H1 (cell line): ENCODE results near the gene SMYD3. TPM values are rescaled to one million over a fixed set of nuclear protein-coding genes. Genes with fewer than 3 reads are reported as not detected.

Experiments used
- CTCF ChIA-PET: fragments of 300-600 bp; sonication (Branson Sonifier 250); formaldehyde crosslinking; loops from one replicate; lab custom pipeline; 2021; ENCODE audit not compliant: partially characterized antibody; lab: Charles Lee
- POLR2A ChIA-PET: fragments of 300-600 bp; sonication (Branson Sonifier 250); formaldehyde crosslinking; loops from one replicate; lab custom pipeline; 2021; ENCODE audit warnings: inconsistent platforms; ENCODE audit not compliant: partially characterized antibody; lab: Charles Lee
- DNase-seq, 2 experiments: peaks; one replicate each; pipeline versions ENCODE4 v3.0.0 to v3.0.0-alpha.2; 2010 to 2022; ENCODE audit warnings: low spot score in 2 of 2, low read depth in 1 of 2, mixed read lengths in 1 of 2
- FAIRE-seq: peaks from 2 replicates; lab custom pipeline; 2011; peaks lifted over from hg19 to GRCh38; lab: Jason Lieb, UNC
- H2AFZ ChIP-seq: 2 replicates; pipeline ENCODE4 v1.8.1; 2012; ENCODE audit warnings: low read length, inconsistent platforms
- H2AK5ac ChIP-seq: 2 replicates; pipeline ENCODE4 v1.6.1; 2013; ENCODE audit warnings: low read depth, low read length
- H2BK120ac ChIP-seq: replicated peaks from 2 replicates; pipeline ENCODE3; 2013; ENCODE audit warnings: low read depth, low read length, inconsistent platforms
- H2BK12ac ChIP-seq: 2 replicates; pipeline ENCODE4 v1.6.1; 2013; ENCODE audit warnings: low read depth, low read length
- H2BK15ac ChIP-seq: 2 replicates; pipeline ENCODE4 v1.6.1; 2013; ENCODE audit warnings: low read length
- H2BK20ac ChIP-seq: 2 replicates; pipeline ENCODE4 v1.6.1; 2013; ENCODE audit warnings: low read length
- H2BK5ac ChIP-seq: 2 replicates; pipeline ENCODE4 v1.6.1; 2013; ENCODE audit warnings: low read depth, low read length
- H3K14ac ChIP-seq: 2 replicates; pipeline ENCODE4 v1.6.1; 2013; ENCODE audit warnings: inconsistent platforms; ENCODE audit not compliant: insufficient read length
- H3K18ac ChIP-seq: 2 replicates; pipeline ENCODE4 v1.6.1; 2013; ENCODE audit warnings: low read length; ENCODE audit errors: extremely low read depth
- H3K23ac ChIP-seq: 2 replicates; pipeline ENCODE4 v1.6.1; 2013; ENCODE audit warnings: inconsistent platforms; ENCODE audit not compliant: insufficient read length
- H3K23me2 ChIP-seq: 2 replicates; pipeline ENCODE4 v1.6.1; 2013; ENCODE audit warnings: low read depth, low read length
- H3K27ac ChIP-seq: 2 replicates; pipeline ENCODE4 v1.6.1; 2011; ENCODE audit warnings: low read depth, low read length, inconsistent platforms
- H3K27me3 ChIP-seq, 4 experiments: replicated peaks in 1 of 4; 1 replicate in 1 of 4; 2 replicates in 3 of 4; pipeline versions ENCODE4 v1.6.1 to v1.8.1; 2011 to 2013; ENCODE audit warnings: low read length in 3 of 4, mild to moderate bottlenecking in 3 of 4, inconsistent platforms in 2 of 4, mixed read lengths in 2 of 4, moderate library complexity in 1 of 4; ENCODE audit not compliant: control insufficient read depth in 3 of 4, insufficient read depth in 3 of 4; ENCODE audit errors: extremely low read depth in 1 of 4
- H3K36me3 ChIP-seq, 4 experiments: 2 replicates each; pipeline versions ENCODE4 v1.6.1 to v1.8.1; 2011 to 2013; ENCODE audit warnings: mild to moderate bottlenecking in 4 of 4, low read length in 3 of 4, moderate library complexity in 2 of 4, control low read depth in 1 of 4, inconsistent platforms in 1 of 4; ENCODE audit not compliant: insufficient read depth in 4 of 4, control insufficient read depth in 2 of 4
- H3K4ac ChIP-seq: replicated peaks from 2 replicates; pipeline ENCODE3; 2013; ENCODE audit warnings: low read length, low read depth, mixed read lengths, inconsistent platforms; ENCODE audit not compliant: insufficient read length
- H3K4me1 ChIP-seq, 4 experiments: replicated peaks in 1 of 4; 1 replicate in 1 of 4; 2 replicates in 3 of 4; pipeline versions ENCODE4 v1.6.1 to v1.8.1; 2011 to 2013; ENCODE audit warnings: low read length in 3 of 4, inconsistent platforms in 2 of 4, mixed read lengths in 1 of 4; ENCODE audit not compliant: insufficient read depth in 4 of 4, control insufficient read depth in 3 of 4
- H3K4me2 ChIP-seq, 2 experiments: 2 replicates each; pipeline versions ENCODE4 v1.6.1 to v1.8.1; 2011 to 2013; ENCODE audit warnings: low read depth in 2 of 2, low read length in 2 of 2, control low read depth in 1 of 2, inconsistent platforms in 1 of 2, mild to moderate bottlenecking in 1 of 2; ENCODE audit not compliant: insufficient read depth in 1 of 2
- H3K4me3 ChIP-seq, 4 experiments: fragments of 200-600, 300-600 bp in 1 of 4; sonication (generic), shearing (Covaris generic), sonication (Bioruptor Twin) in 1 of 4; 2 replicates each; pipeline versions ENCODE4 v1.5.1 to v1.8.1; 2011 to 2016; ENCODE audit warnings: low read length in 4 of 4, low read depth in 3 of 4, control low read depth in 2 of 4, inconsistent platforms in 2 of 4, mild to moderate bottlenecking in 2 of 4, mixed read lengths in 1 of 4, moderate library complexity in 1 of 4; ENCODE audit not compliant: insufficient read depth in 2 of 4; ENCODE audit errors: extremely low read depth in 1 of 4
- H3K56ac ChIP-seq: replicated peaks from 2 replicates; pipeline ENCODE3; 2013; ENCODE audit warnings: low read depth, mild to moderate bottlenecking, mixed read lengths, low read length, inconsistent platforms; ENCODE audit not compliant: insufficient read length
- H3K79me1 ChIP-seq: 2 replicates; pipeline ENCODE4 v1.6.1; 2013; ENCODE audit warnings: low read depth, low read length, control low read depth
- H3K79me2 ChIP-seq, 2 experiments: 2 replicates each; pipeline versions ENCODE4 v1.6.1 to v1.8.1; 2012 to 2013; ENCODE audit warnings: low read length in 2 of 2, mild to moderate bottlenecking in 2 of 2, inconsistent platforms in 1 of 2; ENCODE audit not compliant: insufficient read depth in 2 of 2, control insufficient read depth in 1 of 2
- H3K9ac ChIP-seq, 4 experiments: replicated peaks in 1 of 4; 1 replicate in 1 of 4; 2 replicates in 3 of 4; pipeline versions ENCODE4 v1.6.1 to v1.8.1; 2011 to 2013; ENCODE audit warnings: low read depth in 3 of 4, low read length in 3 of 4, control low read depth in 2 of 4, mild to moderate bottlenecking in 2 of 4, moderate library complexity in 2 of 4, inconsistent platforms in 1 of 4; ENCODE audit errors: extremely low read depth in 1 of 4
- H3K9me3 ChIP-seq, 2 experiments: 2 replicates each; pipeline versions ENCODE4 v1.6.1 to v1.8.1; 2012 to 2013; ENCODE audit warnings: mild to moderate bottlenecking in 2 of 2, moderate library complexity in 2 of 2, control low read depth in 1 of 2, inconsistent platforms in 1 of 2, low read depth in 1 of 2, low read length in 1 of 2, mixed read lengths in 1 of 2; ENCODE audit not compliant: insufficient read depth in 2 of 2
- H4K20me1 ChIP-seq, 2 experiments: replicated peaks in 1 of 2; 2 replicates each; pipeline versions ENCODE3 to v1.8.1; 2011 to 2013; ENCODE audit warnings: inconsistent platforms in 2 of 2, low read length in 2 of 2, mild to moderate bottlenecking in 1 of 2; ENCODE audit not compliant: insufficient read depth in 2 of 2, control insufficient read depth in 1 of 2
- H4K5ac ChIP-seq: 2 replicates; pipeline ENCODE4 v1.6.1; 2013; ENCODE audit warnings: low read length, low read depth, mixed read lengths, inconsistent platforms; ENCODE audit not compliant: insufficient read length
- H4K8ac ChIP-seq: 2 replicates; pipeline ENCODE4 v1.8.0; 2013; ENCODE audit warnings: mild to moderate bottlenecking, moderate library complexity, low read length, inconsistent platforms; ENCODE audit not compliant: insufficient read depth; ENCODE audit errors: extremely low read depth
- H4K91ac ChIP-seq: replicated peaks from 2 replicates; pipeline ENCODE3; 2013; ENCODE audit warnings: low read length, mixed read lengths, inconsistent platforms; ENCODE audit not compliant: insufficient read length
- BRCA1 ChIP-seq: IDR thresholded peaks from 2 replicates; pipeline ENCODE4 v1.6.1; 2012; ENCODE audit warnings: low read depth, low read length, improper control_type of control experiment
- CBX5 ChIP-seq: fragments of 300-800, 300-1000 bp; sonication (generic); IDR thresholded peaks from 2 replicates; pipeline ENCODE4 v1.7.1; 2016; ENCODE audit warnings: antibody characterized with exemption, low read length, low read depth
- CHD1 ChIP-seq: IDR thresholded peaks from 2 replicates; pipeline ENCODE4 v1.6.1; 2012; ENCODE audit warnings: low read depth, low read length, improper control_type of control experiment
- EGR1 ChIP-seq: IDR thresholded peaks from 2 replicates; pipeline ENCODE4 v1.6.1; 2011; ENCODE audit warnings: low read depth, low read length, borderline replicate concordance
- POU5F1 ChIP-seq: IDR thresholded peaks from 2 replicates; pipeline ENCODE4 v1.6.1; 2011; ENCODE audit warnings: low read depth, mild to moderate bottlenecking, low read length, moderate library complexity
- RAD21 ChIP-seq, 2 experiments: IDR thresholded peaks in 1 of 2; conservative IDR thresholded peaks in 1 of 2; 2 replicates each; pipeline ENCODE4 v1.6.1; 2011; ENCODE audit warnings: low read depth in 2 of 2, low read length in 2 of 2, improper control_type of control experiment in 1 of 2, inconsistent platforms in 1 of 2, mild to moderate bottlenecking in 1 of 2, moderate library complexity in 1 of 2
- RNF2 ChIP-seq: fragments of 200-900, 300-1000 bp; sonication (generic); IDR thresholded peaks from 2 replicates; pipeline ENCODE4 v1.7.1; 2016; ENCODE audit warnings: borderline replicate concordance, low read depth, mild to moderate bottlenecking, antibody characterized with exemption, low read length; ENCODE audit not compliant: poor library complexity, severe bottlenecking; ENCODE audit errors: missing control alignments
- SIN3A ChIP-seq, 2 experiments: IDR thresholded peaks in 1 of 2; conservative IDR thresholded peaks in 1 of 2; 2 replicates each; pipeline ENCODE4 v1.6.1; 2011 to 2012; ENCODE audit warnings: low read length in 2 of 2, improper control_type of control experiment in 1 of 2, low read depth in 1 of 2, mild to moderate bottlenecking in 1 of 2
- TAF1 ChIP-seq: IDR thresholded peaks from 2 replicates; pipeline ENCODE4 v1.6.1; 2011; ENCODE audit warnings: mild to moderate bottlenecking, low read depth, low read length
- ZNF274 ChIP-seq: IDR thresholded peaks from 2 replicates; pipeline ENCODE4 v1.7.0; 2012; ENCODE audit warnings: low read length, borderline replicate concordance; ENCODE audit errors: extremely low read depth
- WGBS, 2 experiments: shearing (Covaris generic) in 1 of 2; methylation state at CpG; one replicate each; pipeline versions ENCODE4 v1.1.6 to v1.1.7; 2013 to 2015; ENCODE audit warnings: low lambda C conversion rate in 2 of 2, mixed read lengths in 2 of 2, inconsistent platforms in 1 of 2, low coverage in 1 of 2, missing lambda C conversion rate in 1 of 2; ENCODE audit not compliant: insufficient replicate concordance in 2 of 2, insufficient coverage in 1 of 2, insufficient read length in 1 of 2; ENCODE audit errors: extremely low coverage in 1 of 2, missing lambda C conversion rate in 1 of 2; 5-methylcytosine and 5-hydroxymethylcytosine counted together
- polyA plus RNA-seq, 7 experiments: library from polyadenylated mRNA; depleted of rRNA in 3 of 7; stranded (reverse) in 5 of 7; unstranded in 2 of 7; fragments of >200 nt in 5 of 7; fragments of 200-250 nt in 2 of 7; gene quantifications; 1 replicate in 5 of 7; 2 replicates in 1 of 7; 4 replicates in 1 of 7; pipeline versions ENCODE4 v1.2.1 to v1.2.3, GENCODE V29; 2011 to 2013; ENCODE audit warnings: missing spikeins in 2 of 7, mixed read lengths in 2 of 7
- total RNA-seq: library from RNA; stranded (reverse); fragmentation: NEBNext Ultra II Directional; extraction: Animal tissue kit (Norgen Biotek cat#: 25700); gene quantifications from 2 replicates; pipeline ENCODE4 v1.2.1, GENCODE V29; 2021
- TF ChIP-seq, protein P1 (sequence below): IDR thresholded peaks from 2 replicates; pipeline ENCODE4 v1.6.1; 2011; ENCODE audit warnings: low read depth, mild to moderate bottlenecking, low read length; ENCODE audit not compliant: insufficient read depth
- TF ChIP-seq, protein P2 (sequence below): IDR thresholded peaks from 2 replicates; pipeline ENCODE4 v1.6.1; 2012; ENCODE audit warnings: inconsistent platforms

Gene SMYD3
- total and polyA plus RNA-seq, 2 of the 8 experiments (the other 6 are each of a cell fraction or from before 2014, with no cell fraction given): 17.3 to 25.4 TPM

DNA sequence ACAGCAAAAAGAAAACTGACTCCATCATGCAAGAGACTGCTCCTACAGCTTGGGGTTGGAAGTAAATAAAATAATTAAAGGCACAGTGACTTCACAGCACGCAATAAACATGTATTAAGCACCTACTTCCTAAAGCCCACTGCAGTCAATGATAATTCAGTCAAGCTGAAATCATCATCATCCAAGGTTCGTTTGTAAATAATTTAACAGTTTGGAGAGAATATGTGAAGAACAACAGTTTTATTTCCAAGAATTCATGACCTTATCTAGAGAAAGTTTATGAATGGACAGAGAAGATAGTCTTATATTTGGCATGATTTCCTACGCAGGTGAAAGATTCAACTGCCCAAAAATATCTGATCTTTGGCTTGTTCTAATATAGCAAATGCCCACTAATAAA, 86.8 kb downstream of the SMYD3 start:
- no peak overlapping the region for H3K18ac ChIP-seq
- no peak overlapping the region for H2BK5ac ChIP-seq
- H3K56ac ChIP-seq: no peak overlapping the region
- POLR2A ChIA-PET: interaction anchor here (1.3 kb wide), 1 partner anchor 12 kb away, joined by 3 read pairs; no protein-coding TSS in a partner anchor
- no peak overlapping the region for H2AFZ ChIP-seq
- peaks cover 3 to 11% of the 10 kb centered on the region in 2 experiments; a peak in 2 of 4 replicates for H3K9me3 ChIP-seq
- H2BK12ac ChIP-seq: no peak overlapping the region
- no peaks in the 10 kb centered on the region for H3K23me2 ChIP-seq
- no peaks in the 10 kb centered on the region; a peak in 1 of 4 replicates for H3K79me2 ChIP-seq
- no peak overlapping the region for H2BK15ac ChIP-seq
- no peak for DNase-seq
- H3K4ac ChIP-seq: no peak overlapping the region
- CTCF ChIA-PET: interaction anchor here (0.7 to 1.7 kb wide), 4 partner anchors 10 to 159 kb away, joined by 3 to 5 read pairs (median 4); no protein-coding TSS in a partner anchor
- H2BK20ac ChIP-seq: no peak overlapping the region
- H2AK5ac ChIP-seq: no peak overlapping the region
- no peak overlapping the region for H3K9ac ChIP-seq
- no peaks in the 10 kb centered on the region for H3K79me1 ChIP-seq
- no peaks in the 10 kb centered on the region for H4K20me1 ChIP-seq
- no peak overlapping the region for H4K5ac ChIP-seq
- no peak overlapping the region for H3K27ac ChIP-seq
- H3K23ac ChIP-seq: no peak overlapping the region
- H3K4me1 ChIP-seq: peaks cover 0 to 3% (median 1%) of the 10 kb centered on the region in 4 experiments; a peak in 5 of 7 replicates
- no peak overlapping the region for H3K14ac ChIP-seq
- no peak overlapping the region for H3K4me2 ChIP-seq
- H3K36me3 ChIP-seq: no peaks in the 10 kb centered on the region
- FAIRE-seq: no peak
- WGBS, 2 experiments: 74% methylated on average over 3 of the region's 3 CpGs; no CpG with 5 or more reads in 1 of the 2 experiments
- H3K4me3 ChIP-seq: no peak overlapping the region
- no peaks in the 10 kb centered on the region for H3K27me3 ChIP-seq
- H4K91ac ChIP-seq: no peak overlapping the region
- H2BK120ac ChIP-seq: no peak overlapping the region
- H4K8ac ChIP-seq: no peak overlapping the region
- TF ChIP-seq CBX5: no peak
- TF ChIP-seq POU5F1: no peak
- TF ChIP-seq TAF1: no peak
- no peak for TF ChIP-seq ZNF274
- TF ChIP-seq, protein P1, sequence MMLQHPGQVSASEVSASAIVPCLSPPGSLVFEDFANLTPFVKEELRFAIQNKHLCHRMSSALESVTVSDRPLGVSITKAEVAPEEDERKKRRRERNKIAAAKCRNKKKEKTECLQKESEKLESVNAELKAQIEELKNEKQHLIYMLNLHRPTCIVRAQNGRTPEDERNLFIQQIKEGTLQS: no peak
- no peak for TF ChIP-seq BRCA1
- TF ChIP-seq, protein P2, sequence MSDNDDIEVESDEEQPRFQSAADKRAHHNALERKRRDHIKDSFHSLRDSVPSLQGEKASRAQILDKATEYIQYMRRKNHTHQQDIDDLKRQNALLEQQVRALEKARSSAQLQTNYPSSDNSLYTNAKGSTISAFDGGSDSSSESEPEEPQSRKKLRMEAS: no peak
- TF ChIP-seq RAD21 (IDR thresholded peaks at IDR 0.05 in 1 of 2, conservative IDR thresholded peaks at IDR 0.05 in 1 of 2; ENCODE audit: low read depth in 2 of 2, low read length in 2 of 2): no peak
- TF ChIP-seq CHD1: no peak
- no peak for TF ChIP-seq RNF2
- TF ChIP-seq EGR1: no peak
- TF ChIP-seq SIN3A (conservative IDR thresholded peaks at IDR 0.05 in 1 of 2, IDR thresholded peaks at IDR 0.05 in 1 of 2; ENCODE audit: low read depth in 1 of 2, low read length in 2 of 2): no peak
